H1 (cell line): ENCODE data around the gene RSPO3. TPM values are rescaled to one million over a fixed set of nuclear protein-coding genes. Genes with fewer than 3 reads are reported as not detected.

ENCODE experiments used
- CTCF ChIA-PET: fragments of 300-600 bp; sonication (Branson Sonifier 250); formaldehyde crosslinking; loops from one replicate; lab custom pipeline; 2021; ENCODE audit not compliant: partially characterized antibody; lab: Charles Lee
- POLR2A ChIA-PET: fragments of 300-600 bp; sonication (Branson Sonifier 250); formaldehyde crosslinking; loops from one replicate; lab custom pipeline; 2021; ENCODE audit warnings: inconsistent platforms; ENCODE audit not compliant: partially characterized antibody; lab: Charles Lee
- DNase-seq, 2 experiments: peaks; one replicate each; pipeline versions ENCODE4 v3.0.0 to v3.0.0-alpha.2; 2010 to 2022; ENCODE audit warnings: low spot score in 2 of 2, low read depth in 1 of 2, mixed read lengths in 1 of 2
- FAIRE-seq: peaks from 2 replicates; lab custom pipeline; 2011; peaks lifted over from hg19 to GRCh38; lab: Jason Lieb, UNC
- H2AFZ ChIP-seq: 2 replicates; pipeline ENCODE4 v1.8.1; 2012; ENCODE audit warnings: low read length, inconsistent platforms
- H2AK5ac ChIP-seq: 2 replicates; pipeline ENCODE4 v1.6.1; 2013; ENCODE audit warnings: low read depth, low read length
- H2BK120ac ChIP-seq: replicated peaks from 2 replicates; pipeline ENCODE3; 2013; ENCODE audit warnings: low read depth, low read length, inconsistent platforms
- H2BK12ac ChIP-seq: 2 replicates; pipeline ENCODE4 v1.6.1; 2013; ENCODE audit warnings: low read depth, low read length
- H2BK15ac ChIP-seq: 2 replicates; pipeline ENCODE4 v1.6.1; 2013; ENCODE audit warnings: low read length
- H2BK20ac ChIP-seq: 2 replicates; pipeline ENCODE4 v1.6.1; 2013; ENCODE audit warnings: low read length
- H2BK5ac ChIP-seq: 2 replicates; pipeline ENCODE4 v1.6.1; 2013; ENCODE audit warnings: low read depth, low read length
- H3K14ac ChIP-seq: 2 replicates; pipeline ENCODE4 v1.6.1; 2013; ENCODE audit warnings: inconsistent platforms; ENCODE audit not compliant: insufficient read length
- H3K18ac ChIP-seq: 2 replicates; pipeline ENCODE4 v1.6.1; 2013; ENCODE audit warnings: low read length; ENCODE audit errors: extremely low read depth
- H3K23ac ChIP-seq: 2 replicates; pipeline ENCODE4 v1.6.1; 2013; ENCODE audit warnings: inconsistent platforms; ENCODE audit not compliant: insufficient read length
- H3K23me2 ChIP-seq: 2 replicates; pipeline ENCODE4 v1.6.1; 2013; ENCODE audit warnings: low read depth, low read length
- H3K27ac ChIP-seq: 2 replicates; pipeline ENCODE4 v1.6.1; 2011; ENCODE audit warnings: low read depth, low read length, inconsistent platforms
- H3K27me3 ChIP-seq, 4 experiments: replicated peaks in 1 of 4; 1 replicate in 1 of 4; 2 replicates in 3 of 4; pipeline versions ENCODE4 v1.6.1 to v1.8.1; 2011 to 2013; ENCODE audit warnings: low read length in 3 of 4, mild to moderate bottlenecking in 3 of 4, inconsistent platforms in 2 of 4, mixed read lengths in 2 of 4, moderate library complexity in 1 of 4; ENCODE audit not compliant: control insufficient read depth in 3 of 4, insufficient read depth in 3 of 4; ENCODE audit errors: extremely low read depth in 1 of 4
- H3K36me3 ChIP-seq, 4 experiments: 2 replicates each; pipeline versions ENCODE4 v1.6.1 to v1.8.1; 2011 to 2013; ENCODE audit warnings: mild to moderate bottlenecking in 4 of 4, low read length in 3 of 4, moderate library complexity in 2 of 4, control low read depth in 1 of 4, inconsistent platforms in 1 of 4; ENCODE audit not compliant: insufficient read depth in 4 of 4, control insufficient read depth in 2 of 4
- H3K4ac ChIP-seq: replicated peaks from 2 replicates; pipeline ENCODE3; 2013; ENCODE audit warnings: low read length, low read depth, mixed read lengths, inconsistent platforms; ENCODE audit not compliant: insufficient read length
- H3K4me1 ChIP-seq, 4 experiments: replicated peaks in 1 of 4; 1 replicate in 1 of 4; 2 replicates in 3 of 4; pipeline versions ENCODE4 v1.6.1 to v1.8.1; 2011 to 2013; ENCODE audit warnings: low read length in 3 of 4, inconsistent platforms in 2 of 4, mixed read lengths in 1 of 4; ENCODE audit not compliant: insufficient read depth in 4 of 4, control insufficient read depth in 3 of 4
- H3K4me2 ChIP-seq, 2 experiments: 2 replicates each; pipeline versions ENCODE4 v1.6.1 to v1.8.1; 2011 to 2013; ENCODE audit warnings: low read depth in 2 of 2, low read length in 2 of 2, control low read depth in 1 of 2, inconsistent platforms in 1 of 2, mild to moderate bottlenecking in 1 of 2; ENCODE audit not compliant: insufficient read depth in 1 of 2
- H3K4me3 ChIP-seq, 4 experiments: fragments of 200-600, 300-600 bp in 1 of 4; sonication (generic), shearing (Covaris generic), sonication (Bioruptor Twin) in 1 of 4; 2 replicates each; pipeline versions ENCODE4 v1.5.1 to v1.8.1; 2011 to 2016; ENCODE audit warnings: low read length in 4 of 4, low read depth in 3 of 4, control low read depth in 2 of 4, inconsistent platforms in 2 of 4, mild to moderate bottlenecking in 2 of 4, mixed read lengths in 1 of 4, moderate library complexity in 1 of 4; ENCODE audit not compliant: insufficient read depth in 2 of 4; ENCODE audit errors: extremely low read depth in 1 of 4
- H3K56ac ChIP-seq: replicated peaks from 2 replicates; pipeline ENCODE3; 2013; ENCODE audit warnings: low read depth, mild to moderate bottlenecking, mixed read lengths, low read length, inconsistent platforms; ENCODE audit not compliant: insufficient read length
- H3K79me1 ChIP-seq: 2 replicates; pipeline ENCODE4 v1.6.1; 2013; ENCODE audit warnings: low read depth, low read length, control low read depth
- H3K79me2 ChIP-seq, 2 experiments: 2 replicates each; pipeline versions ENCODE4 v1.6.1 to v1.8.1; 2012 to 2013; ENCODE audit warnings: low read length in 2 of 2, mild to moderate bottlenecking in 2 of 2, inconsistent platforms in 1 of 2; ENCODE audit not compliant: insufficient read depth in 2 of 2, control insufficient read depth in 1 of 2
- H3K9ac ChIP-seq, 4 experiments: replicated peaks in 1 of 4; 1 replicate in 1 of 4; 2 replicates in 3 of 4; pipeline versions ENCODE4 v1.6.1 to v1.8.1; 2011 to 2013; ENCODE audit warnings: low read depth in 3 of 4, low read length in 3 of 4, control low read depth in 2 of 4, mild to moderate bottlenecking in 2 of 4, moderate library complexity in 2 of 4, inconsistent platforms in 1 of 4; ENCODE audit errors: extremely low read depth in 1 of 4
- H3K9me3 ChIP-seq, 2 experiments: 2 replicates each; pipeline versions ENCODE4 v1.6.1 to v1.8.1; 2012 to 2013; ENCODE audit warnings: mild to moderate bottlenecking in 2 of 2, moderate library complexity in 2 of 2, control low read depth in 1 of 2, inconsistent platforms in 1 of 2, low read depth in 1 of 2, low read length in 1 of 2, mixed read lengths in 1 of 2; ENCODE audit not compliant: insufficient read depth in 2 of 2
- H4K20me1 ChIP-seq, 2 experiments: replicated peaks in 1 of 2; 2 replicates each; pipeline versions ENCODE3 to v1.8.1; 2011 to 2013; ENCODE audit warnings: inconsistent platforms in 2 of 2, low read length in 2 of 2, mild to moderate bottlenecking in 1 of 2; ENCODE audit not compliant: insufficient read depth in 2 of 2, control insufficient read depth in 1 of 2
- H4K5ac ChIP-seq: 2 replicates; pipeline ENCODE4 v1.6.1; 2013; ENCODE audit warnings: low read length, low read depth, mixed read lengths, inconsistent platforms; ENCODE audit not compliant: insufficient read length
- H4K8ac ChIP-seq: 2 replicates; pipeline ENCODE4 v1.8.0; 2013; ENCODE audit warnings: mild to moderate bottlenecking, moderate library complexity, low read length, inconsistent platforms; ENCODE audit not compliant: insufficient read depth; ENCODE audit errors: extremely low read depth
- H4K91ac ChIP-seq: replicated peaks from 2 replicates; pipeline ENCODE3; 2013; ENCODE audit warnings: low read length, mixed read lengths, inconsistent platforms; ENCODE audit not compliant: insufficient read length
- CREB1 ChIP-seq: IDR thresholded peaks from 2 replicates; pipeline ENCODE4 v1.6.1; 2012; ENCODE audit warnings: inconsistent platforms
- HDAC6 ChIP-seq: IDR thresholded peaks from one replicate; pipeline ENCODE4 v1.7.1; 2012; ENCODE audit warnings: low read depth, mild to moderate bottlenecking, inconsistent platforms, low read length, moderate library complexity
- JUN ChIP-seq: IDR thresholded peaks from 2 replicates; pipeline ENCODE4 v1.6.1; 2011; ENCODE audit warnings: low read depth, mild to moderate bottlenecking, improper control_type of control experiment, low read length
- KDM4A ChIP-seq: IDR thresholded peaks from one replicate; pipeline ENCODE4 v1.7.1; 2012; ENCODE audit warnings: low read depth, mild to moderate bottlenecking, moderate library complexity, low read length, inconsistent platforms; ENCODE audit not compliant: severe bottlenecking
- NANOG ChIP-seq: IDR thresholded peaks from 2 replicates; pipeline ENCODE4 v1.6.1; 2011; ENCODE audit warnings: low read length, low read depth, mild to moderate bottlenecking, inconsistent platforms; ENCODE audit not compliant: insufficient read depth, poor library complexity, severe bottlenecking
- PHF8 ChIP-seq: fragments of 200-600 bp; sonication (generic); conservative IDR thresholded peaks from 2 replicates; pipeline ENCODE4 v1.7.1; 2012; ENCODE audit warnings: low read depth, mild to moderate bottlenecking, inconsistent platforms, low read length, moderate library complexity
- TAF1 ChIP-seq: IDR thresholded peaks from 2 replicates; pipeline ENCODE4 v1.6.1; 2011; ENCODE audit warnings: mild to moderate bottlenecking, low read depth, low read length
- TEAD4 ChIP-seq: IDR thresholded peaks from 2 replicates; pipeline ENCODE4 v1.6.1; 2012; ENCODE audit warnings: low read depth, low read length, inconsistent platforms, mixed read lengths
- WGBS, 2 experiments: shearing (Covaris generic) in 1 of 2; methylation state at CpG; one replicate each; pipeline versions ENCODE4 v1.1.6 to v1.1.7; 2013 to 2015; ENCODE audit warnings: low lambda C conversion rate in 2 of 2, mixed read lengths in 2 of 2, inconsistent platforms in 1 of 2, low coverage in 1 of 2, missing lambda C conversion rate in 1 of 2; ENCODE audit not compliant: insufficient replicate concordance in 2 of 2, insufficient coverage in 1 of 2, insufficient read length in 1 of 2; ENCODE audit errors: extremely low coverage in 1 of 2, missing lambda C conversion rate in 1 of 2; 5-methylcytosine and 5-hydroxymethylcytosine counted together
- polyA plus RNA-seq, 7 experiments: library from polyadenylated mRNA; depleted of rRNA in 3 of 7; stranded (reverse) in 5 of 7; unstranded in 2 of 7; fragments of >200 nt in 5 of 7; fragments of 200-250 nt in 2 of 7; gene quantifications; 1 replicate in 5 of 7; 2 replicates in 1 of 7; 4 replicates in 1 of 7; pipeline versions ENCODE4 v1.2.1 to v1.2.3, GENCODE V29; 2011 to 2013; ENCODE audit warnings: missing spikeins in 2 of 7, mixed read lengths in 2 of 7
- total RNA-seq: library from RNA; stranded (reverse); fragmentation: NEBNext Ultra II Directional; extraction: Animal tissue kit (Norgen Biotek cat#: 25700); gene quantifications from 2 replicates; pipeline ENCODE4 v1.2.1, GENCODE V29; 2021
- TF ChIP-seq, protein P1 (sequence below): IDR thresholded peaks from 2 replicates; pipeline ENCODE4 v1.6.1; 2011; ENCODE audit warnings: low read length, improper control_type of control experiment
- TF ChIP-seq, protein P2 (sequence below), 3 experiments: IDR thresholded peaks; 1 replicate in 2 of 3; 2 replicates in 1 of 3; pipeline versions ENCODE4 v1.5.1 to v1.6.1; 2011; ENCODE audit warnings: low read length in 3 of 3, mild to moderate bottlenecking in 3 of 3, inconsistent platforms in 2 of 3, low read depth in 1 of 3, moderate library complexity in 1 of 3; ENCODE audit not compliant: insufficient read depth in 1 of 3; ENCODE audit errors: control extremely low read depth in 1 of 3
- TF ChIP-seq, protein P3 (sequence below): IDR thresholded peaks from 2 replicates; pipeline ENCODE4 v1.6.1; 2012; ENCODE audit warnings: inconsistent platforms

The RSPO3 gene
- total and polyA plus RNA-seq, 2 of the 8 experiments (the other 6 are each of a cell fraction or from before 2014, with no cell fraction given), result not detected

DNA sequence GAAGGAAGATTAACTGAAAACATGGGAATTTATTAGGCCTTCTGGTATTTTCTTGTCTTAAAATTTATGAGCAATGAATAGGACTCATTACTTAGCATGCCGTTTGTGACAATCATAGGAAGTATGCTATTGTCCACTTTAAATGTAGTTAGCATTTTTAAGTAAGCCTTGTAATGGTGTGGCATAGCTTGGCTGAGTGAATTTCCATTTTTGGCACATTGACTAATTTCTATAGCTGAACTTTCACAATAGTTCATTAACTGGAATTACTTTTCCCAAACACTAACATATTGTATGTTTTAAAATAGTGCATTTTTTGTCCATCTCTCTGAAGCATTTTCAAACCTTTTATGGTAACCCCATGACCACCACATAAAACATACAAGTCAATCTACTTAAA lies 15.7 kb downstream of the RSPO3 start:
- Histone ChIP-seq H3K23ac (no peak overlapping the region), H4K8ac (no peak overlapping the region), H3K18ac (no peak overlapping the region), H3K27me3 (no peaks in the 10 kb centered on the region), H3K79me2 (no peaks in the 10 kb centered on the region), H3K23me2 (no peaks in the 10 kb centered on the region), H3K79me1 (no peaks in the 10 kb centered on the region), H4K91ac (no peak overlapping the region), H3K4me1 (no peaks in the 10 kb centered on the region), H2BK15ac (no peak overlapping the region), H3K14ac (no peak overlapping the region), H2AK5ac (no peak overlapping the region), H3K36me3 (no peaks in the 10 kb centered on the region), H2AFZ (no peak overlapping the region), H3K4me2 (no peak overlapping the region), H3K9ac (no peak overlapping the region), H3K9me3 (no peaks in the 10 kb centered on the region), H3K4ac (no peak overlapping the region), H2BK120ac (no peak overlapping the region), H4K5ac (no peak overlapping the region), H3K56ac (no peak overlapping the region), H3K27ac (no peak overlapping the region), H3K4me3 (no peak overlapping the region), H2BK5ac (no peak overlapping the region), H2BK20ac (no peak overlapping the region), H4K20me1 (no peaks in the 10 kb centered on the region), H2BK12ac (no peak overlapping the region)
- no peak for DNase-seq
- WGBS, 2 experiments, result 88% methylated on average over 1 of the region's 1 CpG; no CpG with 5 or more reads in 1 of the 2 experiments
- POLR2A ChIA-PET, result no interaction called here
- TF ChIP-seq, protein P1, sequence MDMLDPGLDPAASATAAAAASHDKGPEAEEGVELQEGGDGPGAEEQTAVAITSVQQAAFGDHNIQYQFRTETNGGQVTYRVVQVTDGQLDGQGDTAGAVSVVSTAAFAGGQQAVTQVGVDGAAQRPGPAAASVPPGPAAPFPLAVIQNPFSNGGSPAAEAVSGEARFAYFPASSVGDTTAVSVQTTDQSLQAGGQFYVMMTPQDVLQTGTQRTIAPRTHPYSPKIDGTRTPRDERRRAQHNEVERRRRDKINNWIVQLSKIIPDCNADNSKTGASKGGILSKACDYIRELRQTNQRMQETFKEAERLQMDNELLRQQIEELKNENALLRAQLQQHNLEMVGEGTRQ, result no peak
- TF ChIP-seq PHF8 (no peak), TAF1 (no peak), TEAD4 (no peak), CREB1 (no peak), NANOG (no peak), JUN (no peak), KDM4A (no peak), HDAC6 (no peak)
- TF ChIP-seq, protein P2, sequence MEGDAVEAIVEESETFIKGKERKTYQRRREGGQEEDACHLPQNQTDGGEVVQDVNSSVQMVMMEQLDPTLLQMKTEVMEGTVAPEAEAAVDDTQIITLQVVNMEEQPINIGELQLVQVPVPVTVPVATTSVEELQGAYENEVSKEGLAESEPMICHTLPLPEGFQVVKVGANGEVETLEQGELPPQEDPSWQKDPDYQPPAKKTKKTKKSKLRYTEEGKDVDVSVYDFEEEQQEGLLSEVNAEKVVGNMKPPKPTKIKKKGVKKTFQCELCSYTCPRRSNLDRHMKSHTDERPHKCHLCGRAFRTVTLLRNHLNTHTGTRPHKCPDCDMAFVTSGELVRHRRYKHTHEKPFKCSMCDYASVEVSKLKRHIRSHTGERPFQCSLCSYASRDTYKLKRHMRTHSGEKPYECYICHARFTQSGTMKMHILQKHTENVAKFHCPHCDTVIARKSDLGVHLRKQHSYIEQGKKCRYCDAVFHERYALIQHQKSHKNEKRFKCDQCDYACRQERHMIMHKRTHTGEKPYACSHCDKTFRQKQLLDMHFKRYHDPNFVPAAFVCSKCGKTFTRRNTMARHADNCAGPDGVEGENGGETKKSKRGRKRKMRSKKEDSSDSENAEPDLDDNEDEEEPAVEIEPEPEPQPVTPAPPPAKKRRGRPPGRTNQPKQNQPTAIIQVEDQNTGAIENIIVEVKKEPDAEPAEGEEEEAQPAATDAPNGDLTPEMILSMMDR (IDR thresholded peaks at IDR 0.05; ENCODE audit: control extremely low read depth in 1 of 3, insufficient read depth in 1 of 3, low read depth in 1 of 3, low read length in 3 of 3), result no peak
- TF ChIP-seq, protein P3, sequence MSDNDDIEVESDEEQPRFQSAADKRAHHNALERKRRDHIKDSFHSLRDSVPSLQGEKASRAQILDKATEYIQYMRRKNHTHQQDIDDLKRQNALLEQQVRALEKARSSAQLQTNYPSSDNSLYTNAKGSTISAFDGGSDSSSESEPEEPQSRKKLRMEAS, result no peak
- CTCF ChIA-PET, result interaction anchor here (1.6 kb wide), 1 partner anchor 53 kb away, joined by 3 read pairs; no protein-coding TSS in a partner anchor
- no peak for FAIRE-seq
